ENCODE results near the gene LTB4R. TPM values are rescaled to one million over a fixed set of nuclear protein-coding genes. Genes with fewer than 3 reads are reported as not detected.

Gene LTB4R
- total RNA-seq, 1 donor from 2014 or later = 0.06 TPM

GRCh38 chr14:24310265-24310645, 1.0 kb upstream of the LTB4R start:
- no peak for TF ChIP-seq CTCF (conservative IDR thresholded peaks at IDR 0.05; ENCODE audit: low read depth, low read length)
- no peak overlapping the region for H3K4me3 ChIP-seq (ENCODE audit: low read depth, low read length)
- DNase-seq (ENCODE audit: low read depth) = no peak

- no peak overlapping the region for H3K4me3 ChIP-seq (ENCODE audit: low read depth, low read length)
- TF ChIP-seq CTCF (conservative IDR thresholded peaks at IDR 0.05; ENCODE audit: low read depth, low read length) = peak; percentile 24
- DNase-seq (ENCODE audit: low read depth) = peak; percentile 77
These were observed 724 bp downstream of the LTB4R start for GRCh38 chr14:24311837-24312615.

- no peak for TF ChIP-seq CTCF (conservative IDR thresholded peaks at IDR 0.05; ENCODE audit: low read depth, low read length)
- no peak for DNase-seq (ENCODE audit: low read depth)
- no peak overlapping the region for H3K4me3 ChIP-seq (ENCODE audit: low read depth, low read length)
These were observed 1.6 kb downstream of the LTB4R start for GRCh38 chr14:24312736-24313507.

GRCh38 chr14:24313913-24314312, 2.6 kb downstream of the LTB4R start:
- no peak overlapping the region for H3K4me3 ChIP-seq (ENCODE audit: low read depth, low read length)
- TF ChIP-seq CTCF (conservative IDR thresholded peaks at IDR 0.05; ENCODE audit: low read depth, low read length) = no peak
- no peak for DNase-seq (ENCODE audit: low read depth)

- DNase-seq (ENCODE audit: low read depth) = no peak
- no peak overlapping the region for H3K4me3 ChIP-seq (ENCODE audit: low read depth, low read length)
- TF ChIP-seq CTCF (conservative IDR thresholded peaks at IDR 0.05; ENCODE audit: low read depth, low read length) = no peak
These were observed 3.3 kb downstream of the LTB4R start for GRCh38 chr14:24314377-24315193.

GRCh38 chr14:24315243-24315806, 4.0 kb downstream of the LTB4R start:
- no peak for TF ChIP-seq CTCF (conservative IDR thresholded peaks at IDR 0.05; ENCODE audit: low read depth, low read length)
- DNase-seq (ENCODE audit: low read depth) = no peak
- H3K4me3 ChIP-seq (ENCODE audit: low read depth, low read length) = no peak overlapping the region
